ENCODE data around the gene AP3D1. TPM values are rescaled to one million over a fixed set of nuclear protein-coding genes. Genes with fewer than 3 reads are reported as not detected.

Gene AP3D1
- total and polyA plus RNA-seq, 2 donors (not counting 3 experiments of a cell fraction or from before 2014, with no cell fraction given) = 130 to 137 TPM

DNA sequence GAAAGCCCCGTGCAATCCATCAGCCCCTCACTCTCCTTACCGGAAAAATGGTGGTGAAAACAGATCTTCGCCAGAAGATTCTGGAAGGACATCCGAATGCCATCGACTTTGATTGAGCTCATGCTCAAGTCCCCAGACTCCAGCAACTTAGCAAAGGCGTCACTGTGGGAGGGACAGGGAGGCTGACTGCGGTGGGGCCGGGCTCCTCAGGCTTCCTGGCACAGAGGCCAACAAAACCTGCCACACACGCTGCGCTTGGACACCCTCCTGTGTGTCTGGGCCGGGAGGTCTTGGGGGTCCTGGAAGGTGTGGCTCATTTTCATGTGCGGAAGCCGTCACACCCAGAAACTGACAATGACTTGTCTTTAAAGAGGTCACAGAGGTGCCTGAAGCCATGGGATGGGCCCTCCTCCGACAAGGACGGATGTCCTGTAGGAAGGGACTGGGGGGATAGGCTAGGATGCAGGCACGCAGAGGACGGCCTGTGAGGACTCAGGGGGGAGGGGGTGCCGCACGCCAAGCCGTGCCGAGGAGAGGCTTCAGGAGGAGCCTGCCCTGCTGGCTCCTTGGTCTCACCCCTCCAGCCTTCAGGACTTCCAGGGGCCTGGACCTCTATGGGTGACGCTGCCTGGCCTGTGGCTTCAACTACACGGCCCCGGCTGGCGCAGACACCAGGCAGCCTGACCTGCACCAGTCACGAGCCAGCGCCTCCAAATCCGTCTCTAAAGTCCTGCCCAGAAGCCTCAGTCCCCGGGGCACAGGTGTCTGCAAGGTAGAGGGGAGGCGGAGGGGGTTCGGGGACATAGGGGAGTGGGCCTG lies 42.1 kb downstream of the AP3D1 start:
- H3K79me2 ChIP-seq (ENCODE audit: control insufficient read depth, insufficient read depth, low read length) = peaks cover 8% of the 10 kb centered on the region
- no TSS peak for BruUV-seq (replicated peaks)
- no peak overlapping the region for H3K27ac ChIP-seq (ENCODE audit: insufficient read depth, low read depth, low read length)

DNA sequence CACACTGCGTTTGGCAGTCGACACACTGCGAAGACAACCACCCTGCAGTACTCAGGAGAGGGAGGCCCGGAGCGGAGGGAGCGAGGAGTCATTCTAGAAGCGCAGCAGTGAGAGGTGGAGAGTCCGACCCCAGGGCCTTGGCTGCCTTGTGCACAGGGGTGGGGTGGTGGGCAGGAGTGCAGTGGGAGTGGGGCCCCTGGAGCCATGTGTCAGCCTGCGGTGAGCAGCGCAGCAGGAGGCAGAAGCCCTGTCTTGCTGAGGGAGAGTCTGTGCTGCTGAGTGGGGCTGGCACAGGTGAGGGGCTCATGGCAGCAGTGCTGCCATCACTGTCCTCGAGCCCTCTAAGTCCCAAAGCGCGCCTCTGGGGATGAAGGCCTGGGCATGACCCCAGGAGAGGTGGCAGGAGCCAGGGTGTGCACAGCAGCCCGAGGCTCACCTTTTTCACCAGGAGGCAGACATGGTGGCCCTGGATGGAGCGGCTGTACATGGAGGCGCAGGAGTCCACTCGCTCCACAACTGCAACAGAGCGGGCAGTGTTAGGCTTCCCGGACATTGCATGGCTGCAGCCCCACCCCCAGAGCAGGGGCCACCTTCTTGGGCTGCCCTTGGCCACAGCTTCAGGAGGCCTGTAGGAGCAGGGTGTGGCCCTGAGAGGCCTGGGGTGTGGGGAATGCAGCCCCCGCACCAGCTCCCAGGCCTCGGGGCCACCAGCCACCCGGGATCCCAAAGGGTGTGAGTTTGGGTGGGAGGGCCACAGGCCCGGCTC lies 42.9 kb downstream of the AP3D1 start:
- Histone ChIP-seq H3K4me1 (ENCODE audit: control insufficient read depth, extremely low read depth, insufficient read depth, low read length) (no peaks in the 10 kb centered on the region), H3K9ac (replicated peaks; ENCODE audit: extremely low read depth, insufficient read depth, low read length) (no peak overlapping the region), H3K27ac (ENCODE audit: insufficient read depth, low read depth, low read length) (no peak overlapping the region), H2AFZ (ENCODE audit: low read depth, low read length) (no peak overlapping the region), H3K4me3 (replicated peaks in 1 of 3; ENCODE audit: insufficient read depth in 1 of 3, low read depth in 1 of 3, low read length in 3 of 3) (no peak overlapping the region), H3K36me3 (ENCODE audit: control insufficient read depth in 2 of 2, extremely low read depth in 1 of 2, insufficient read depth in 2 of 2, low read length in 2 of 2) (peaks cover 12 to 61% of the 10 kb centered on the region in 2 experiments), H4K20me1 (replicated peaks; ENCODE audit: control insufficient read depth, extremely low read depth, insufficient read depth, low read length) (no peaks in the 10 kb centered on the region), H3K4me2 (ENCODE audit: insufficient read depth, low read length) (no peak overlapping the region), H3K27me3 (ENCODE audit: control insufficient read depth in 2 of 2, insufficient read depth in 2 of 2, low read length in 2 of 2) (no peaks in the 10 kb centered on the region), H3K79me2 (ENCODE audit: control insufficient read depth, insufficient read depth, low read length) (peaks cover 14% of the 10 kb centered on the region), H3K9me1 (replicated peaks; ENCODE audit: control insufficient read depth, extremely low read depth, insufficient read depth, low read length) (no peaks in the 10 kb centered on the region), H3K9me3 (replicated peaks; ENCODE audit: control insufficient read depth, insufficient read depth, low read length) (no peaks in the 10 kb centered on the region)
- BruUV-seq (replicated peaks) = no TSS peak
- TF ChIP-seq POLR2AphosphoS5 (IDR thresholded peaks at IDR 0.05; ENCODE audit: insufficient read depth, low read depth, low read length) (no peak), JUN (IDR thresholded peaks at IDR 0.05; ENCODE audit: borderline replicate concordance, insufficient read depth, insufficient read length, low read depth) (no peak), FOS (IDR thresholded peaks at IDR 0.05; ENCODE audit: borderline replicate concordance, insufficient read depth, low read length) (no peak), POLR2A (IDR thresholded peaks at IDR 0.05; ENCODE audit: low read depth, low read length) (no peak), MYC (IDR thresholded peaks at IDR 0.05; ENCODE audit: low read depth, low read length) (no peak), EZH2 (IDR thresholded peaks at IDR 0.05; ENCODE audit: borderline replicate concordance, low read depth, low read length, severe bottlenecking) (no peak), GATA2 (IDR thresholded peaks at IDR 0.05; ENCODE audit: insufficient read depth, insufficient read length, low read depth, low read length) (no peak)
- TF ChIP-seq, protein P1, sequence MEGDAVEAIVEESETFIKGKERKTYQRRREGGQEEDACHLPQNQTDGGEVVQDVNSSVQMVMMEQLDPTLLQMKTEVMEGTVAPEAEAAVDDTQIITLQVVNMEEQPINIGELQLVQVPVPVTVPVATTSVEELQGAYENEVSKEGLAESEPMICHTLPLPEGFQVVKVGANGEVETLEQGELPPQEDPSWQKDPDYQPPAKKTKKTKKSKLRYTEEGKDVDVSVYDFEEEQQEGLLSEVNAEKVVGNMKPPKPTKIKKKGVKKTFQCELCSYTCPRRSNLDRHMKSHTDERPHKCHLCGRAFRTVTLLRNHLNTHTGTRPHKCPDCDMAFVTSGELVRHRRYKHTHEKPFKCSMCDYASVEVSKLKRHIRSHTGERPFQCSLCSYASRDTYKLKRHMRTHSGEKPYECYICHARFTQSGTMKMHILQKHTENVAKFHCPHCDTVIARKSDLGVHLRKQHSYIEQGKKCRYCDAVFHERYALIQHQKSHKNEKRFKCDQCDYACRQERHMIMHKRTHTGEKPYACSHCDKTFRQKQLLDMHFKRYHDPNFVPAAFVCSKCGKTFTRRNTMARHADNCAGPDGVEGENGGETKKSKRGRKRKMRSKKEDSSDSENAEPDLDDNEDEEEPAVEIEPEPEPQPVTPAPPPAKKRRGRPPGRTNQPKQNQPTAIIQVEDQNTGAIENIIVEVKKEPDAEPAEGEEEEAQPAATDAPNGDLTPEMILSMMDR (IDR thresholded peaks at IDR 0.05; ENCODE audit: extremely low read depth in 1 of 2, insufficient read depth in 1 of 2, low read depth in 1 of 2, low read length in 2 of 2) = no peak
- TF ChIP-seq, protein P2, sequence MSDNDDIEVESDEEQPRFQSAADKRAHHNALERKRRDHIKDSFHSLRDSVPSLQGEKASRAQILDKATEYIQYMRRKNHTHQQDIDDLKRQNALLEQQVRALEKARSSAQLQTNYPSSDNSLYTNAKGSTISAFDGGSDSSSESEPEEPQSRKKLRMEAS (IDR thresholded peaks at IDR 0.05; ENCODE audit: insufficient read depth, insufficient read length) = no peak
- no peak for FAIRE-seq
- ChIA-PET POLR2A (no interaction called here), CTCF (no interaction called here)
- DNase-seq (ENCODE audit: low read depth, low spot score) = no peak
- dilution Hi-C loops (cut with MboI; ENCODE audit: extremely low pct_ligation_motif_present, low sequenced_read_pairs) (no loop called here), intact Hi-C loops (cut with micrococcal nuclease) (no loop called here)

More for the DNA sequence above, 42.1 kb downstream of the AP3D1 start:
- Histone ChIP-seq H3K4me1 (ENCODE audit: control insufficient read depth, extremely low read depth, insufficient read depth, low read length) (no peaks in the 10 kb centered on the region), H3K9ac (replicated peaks; ENCODE audit: extremely low read depth, insufficient read depth, low read length) (no peak overlapping the region), H3K27me3 (ENCODE audit: control insufficient read depth in 2 of 2, insufficient read depth in 2 of 2, low read length in 2 of 2) (no peaks in the 10 kb centered on the region), H3K4me2 (ENCODE audit: insufficient read depth, low read length) (no peak overlapping the region), H3K9me1 (replicated peaks; ENCODE audit: control insufficient read depth, extremely low read depth, insufficient read depth, low read length) (no peaks in the 10 kb centered on the region), H2AFZ (ENCODE audit: low read depth, low read length) (no peak overlapping the region), H4K20me1 (replicated peaks; ENCODE audit: control insufficient read depth, extremely low read depth, insufficient read depth, low read length) (no peaks in the 10 kb centered on the region), H3K9me3 (replicated peaks; ENCODE audit: control insufficient read depth, insufficient read depth, low read length) (no peaks in the 10 kb centered on the region), H3K4me3 (replicated peaks in 1 of 3; ENCODE audit: insufficient read depth in 1 of 3, low read depth in 1 of 3, low read length in 3 of 3) (no peak overlapping the region), H3K36me3 (ENCODE audit: control insufficient read depth in 2 of 2, extremely low read depth in 1 of 2, insufficient read depth in 2 of 2, low read length in 2 of 2) (peaks cover 12 to 65% of the 10 kb centered on the region in 2 experiments)
- DNase-seq (ENCODE audit: low read depth, low spot score) (no peak), FAIRE-seq (no peak)
- ChIA-PET CTCF (no interaction called here), POLR2A (no interaction called here)
- dilution Hi-C loops (cut with MboI; ENCODE audit: extremely low pct_ligation_motif_present, low sequenced_read_pairs) = no loop called here
- intact Hi-C loops (cut with micrococcal nuclease) = no loop called here
- TF ChIP-seq FOS (IDR thresholded peaks at IDR 0.05; ENCODE audit: borderline replicate concordance, insufficient read depth, low read length) (no peak), MYC (IDR thresholded peaks at IDR 0.05; ENCODE audit: low read depth, low read length) (no peak)

Data from endothelial cell of umbilical vein (primary cell).